Ovary (tissue), 9 donors: ENCODE data around the gene GNE. TPM values are rescaled to one million over a fixed set of nuclear protein-coding genes. Genes with fewer than 3 reads are reported as not detected.
"Not testable (repeated sequence)": the region's sequence is repeated elsewhere in the genome, so short reads cannot be mapped to it uniquely, and the experiment has no call there.

Source experiments
- DNase-seq, 5 donors: peaks; one replicate each; pipeline ENCODE4 v3.0.0-alpha.2; 2019 to 2020
- H3K27ac ChIP-seq, 2 donors: fragments of 200-600 bp; one replicate each; pipeline versions ENCODE4 v1.5.1 to v1.8.0; 2019 to 2022
- H3K27me3 ChIP-seq: fragments of 200-600 bp; one replicate; pipeline ENCODE4 v1.8.0; 2022
- H3K36me3 ChIP-seq: fragments of 200-600 bp; sonication (generic); one replicate; pipeline ENCODE4 v1.5.1; 2019
- H3K4me1 ChIP-seq: one replicate; pipeline ENCODE4 v1.8.1; 2013; ENCODE audit warnings: mild to moderate bottlenecking, moderate library complexity; ENCODE audit not compliant: insufficient read depth
- H3K4me3 ChIP-seq: fragments of 200-600 bp; sonication (generic); one replicate; pipeline ENCODE4 v1.5.1; 2017
- H3K9me3 ChIP-seq, 2 donors: fragments of 200-600 bp in 1 of 2; sonication (generic) in 1 of 2; one replicate each; pipeline versions ENCODE4 v1.5.1 to v1.8.1; 2013 to 2019; ENCODE audit warnings: mild to moderate bottlenecking in 1 of 2, moderate library complexity in 1 of 2
- EP300 ChIP-seq: sonication (generic); formaldehyde crosslinking; IDR thresholded peaks from one replicate; pipeline ENCODE4 v1.6.1; 2017; ENCODE audit warnings: antibody characterized with exemption
- POLR2A ChIP-seq: fragments of 450-650 bp; IDR thresholded peaks from one replicate; pipeline ENCODE4 v1.6.1; 2017; ENCODE audit warnings: antibody characterized with exemption, mild to moderate bottlenecking, moderate library complexity
- WGBS, 3 donors: extraction: QIAGEN DNeasy Blood & Tissue Kit in 1 of 3; methylation state at CpG; one replicate each; pipeline versions ENCODE4 v1.1.5 to v1.1.7; 2013 to 2017; 5-methylcytosine and 5-hydroxymethylcytosine counted together
- intact Hi-C, 4 donors: fragments of 100-400 bp; cut with DNase I; formaldehyde crosslinking; loops; one replicate each; pipeline versions ENCODE4 v1.11.0 to v1.15.1; 2022 to 2023
- polyA plus RNA-seq, 2 donors: library from polyadenylated mRNA; stranded (reverse); fragments of 200-250 nt in 1 of 2; fragments of 350-450 nt in 1 of 2; fragmentation: Illumina TruSeq in 1 of 2; extraction: RNeasy Lipid Tissue Mini Kit (QIAGEN cat#74804) in 1 of 2; gene quantifications; one replicate each; pipeline ENCODE4 v1.2.3, GENCODE V29; 2013 to 2014
- total RNA-seq, 7 donors: library from RNA; depleted of rRNA in 2 of 7; stranded (reverse); fragments of >200 nt in 2 of 7; fragmentation: NEBNext Ultra II Directional in 3 of 7; extraction: Animal tissue kit (Norgen Biotek cat#: 25700) in 3 of 7; gene quantifications; one replicate each; pipeline versions ENCODE4 v1.1.0 to v1.2.4, GENCODE V29; 2016 to 2023
- TF ChIP-seq, protein P1 (sequence below), 3 donors: fragments of 450-650 bp in 2 of 3; fragments of 200-600 bp in 1 of 3; IDR thresholded peaks; one replicate each; pipeline versions ENCODE4 v1.5.1 to v1.8.0; 2016 to 2022; ENCODE audit warnings: antibody characterized with exemption in 3 of 3, mild to moderate bottlenecking in 1 of 3
- donor health status: DM: no; HTN: no; CAD: no; lungs with moderate emphysema.
- donor health status: DM: no; HTN: no; CAD: no.
- donor health status: Bipolar disorder and iron deficiency.
- donor health status: DM: yes; HTN: yes; CAD: no.
- donor health status: DM: no; HTN: no; CAD: no.
- donor health status: DM: yes; HTN: yes; CAD: no.

GNE gene
- total and polyA plus RNA-seq, 9 donors, result 13.0 to 34.1 (median 22.9) TPM

- intact Hi-C loops, result no loop called here
Measured at GRCh38 chr9:36297798-36298197, 39.5 kb upstream of the GNE start.

DNA sequence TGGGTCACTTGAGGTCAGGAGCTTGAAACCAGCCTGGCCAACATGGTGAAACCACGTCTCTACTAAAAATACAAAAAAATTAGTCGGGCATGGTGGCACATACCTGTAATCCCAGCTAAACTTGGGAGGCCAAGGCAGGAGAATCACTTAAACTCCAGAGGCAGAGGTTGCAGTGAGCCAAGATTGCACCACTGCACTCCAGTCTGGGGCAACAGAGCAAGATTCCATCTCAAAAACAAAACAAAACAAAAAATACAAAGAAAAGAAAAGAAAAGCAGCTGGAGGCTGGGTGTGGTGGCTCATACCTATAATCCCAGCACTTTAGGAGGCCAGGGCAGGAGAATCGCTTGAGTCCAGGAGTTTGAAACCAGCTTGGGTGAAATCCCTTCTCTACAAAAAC is 36.7 kb upstream of the GNE start:
- intact Hi-C loops, H3K27me3 ChIP-seq, DNase-seq, H3K36me3 ChIP-seq, H3K9me3 ChIP-seq, H3K4me3 ChIP-seq, H3K4me1 ChIP-seq, H3K27ac ChIP-seq: not testable (repeated sequence)
- 89 to 96% (median 93%) methylated on average over 3 of the region's 3 CpGs for WGBS, 3 donors

More at GRCh38 chr9:36297798-36298197, 39.5 kb upstream of the GNE start:
- WGBS, 3 donors, result 85 to 92% (median 92%) methylated on average over 2 of the region's 2 CpGs
- H3K4me1 ChIP-seq, result no peaks in the 10 kb centered on the region
- TF ChIP-seq POLR2A, result no peak
- no peak for TF ChIP-seq EP300
- TF ChIP-seq, protein P1, sequence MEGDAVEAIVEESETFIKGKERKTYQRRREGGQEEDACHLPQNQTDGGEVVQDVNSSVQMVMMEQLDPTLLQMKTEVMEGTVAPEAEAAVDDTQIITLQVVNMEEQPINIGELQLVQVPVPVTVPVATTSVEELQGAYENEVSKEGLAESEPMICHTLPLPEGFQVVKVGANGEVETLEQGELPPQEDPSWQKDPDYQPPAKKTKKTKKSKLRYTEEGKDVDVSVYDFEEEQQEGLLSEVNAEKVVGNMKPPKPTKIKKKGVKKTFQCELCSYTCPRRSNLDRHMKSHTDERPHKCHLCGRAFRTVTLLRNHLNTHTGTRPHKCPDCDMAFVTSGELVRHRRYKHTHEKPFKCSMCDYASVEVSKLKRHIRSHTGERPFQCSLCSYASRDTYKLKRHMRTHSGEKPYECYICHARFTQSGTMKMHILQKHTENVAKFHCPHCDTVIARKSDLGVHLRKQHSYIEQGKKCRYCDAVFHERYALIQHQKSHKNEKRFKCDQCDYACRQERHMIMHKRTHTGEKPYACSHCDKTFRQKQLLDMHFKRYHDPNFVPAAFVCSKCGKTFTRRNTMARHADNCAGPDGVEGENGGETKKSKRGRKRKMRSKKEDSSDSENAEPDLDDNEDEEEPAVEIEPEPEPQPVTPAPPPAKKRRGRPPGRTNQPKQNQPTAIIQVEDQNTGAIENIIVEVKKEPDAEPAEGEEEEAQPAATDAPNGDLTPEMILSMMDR (IDR thresholded peaks at IDR 0.05), result no peak
- no peak for DNase-seq
- H3K36me3 ChIP-seq, result no peaks in the 10 kb centered on the region
- H3K27me3 ChIP-seq, result no peaks in the 10 kb centered on the region
- H3K27ac ChIP-seq, result no peak overlapping the region
- H3K9me3 ChIP-seq, result no peaks in the 10 kb centered on the region
- no peak overlapping the region for H3K4me3 ChIP-seq

DNA sequence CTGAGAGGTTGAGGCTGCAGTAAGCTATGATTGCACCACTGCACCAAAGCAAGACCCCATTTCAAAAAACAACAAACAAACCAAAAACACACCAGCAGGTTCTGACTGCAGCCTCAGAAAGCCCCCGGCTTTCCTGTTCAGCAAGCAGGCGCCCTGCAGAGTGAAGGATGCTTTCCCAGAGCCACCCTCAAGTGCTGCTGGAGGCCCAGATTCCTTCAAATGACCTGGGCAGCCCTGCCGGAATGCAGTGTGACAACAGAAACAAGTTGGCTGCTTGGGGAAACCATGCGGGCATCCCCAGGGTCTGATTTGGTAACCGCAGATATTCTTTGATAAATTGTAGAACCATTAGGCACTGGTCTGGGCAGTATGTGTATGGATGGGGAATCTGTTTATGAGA is 35.7 kb upstream of the GNE start:
- Histone ChIP-seq H3K27ac (no peak overlapping the region), H3K4me3 (no peak overlapping the region), H3K4me1 (no peaks in the 10 kb centered on the region), H3K36me3 (no peaks in the 10 kb centered on the region), H3K9me3 (no peaks in the 10 kb centered on the region), H3K27me3 (no peaks in the 10 kb centered on the region)
- intact Hi-C loops, result no loop called here
- 87 to 88% (median 87%) methylated on average over 5 of the region's 5 CpGs for WGBS, 3 donors
- no peak for DNase-seq
- TF ChIP-seq, protein P1 (IDR thresholded peaks at IDR 0.05), result no peak
- TF ChIP-seq EP300, result no peak
- TF ChIP-seq POLR2A, result no peak

- intact Hi-C loops, result no loop called here
- no peaks in the 10 kb centered on the region for H3K36me3 ChIP-seq
- no peaks in the 10 kb centered on the region for H3K4me1 ChIP-seq
- no peak overlapping the region for H3K4me3 ChIP-seq
- H3K9me3 ChIP-seq, result no peaks in the 10 kb centered on the region
- DNase-seq, result no peak
- H3K27me3 ChIP-seq, result no peaks in the 10 kb centered on the region
- no peak overlapping the region for H3K27ac ChIP-seq
- 91 to 93% (median 92%) methylated on average over 7 of the region's 7 CpGs for WGBS, 3 donors
- TF ChIP-seq POLR2A (no peak), EP300 (no peak)
- TF ChIP-seq, protein P1 (IDR thresholded peaks at IDR 0.05), result no peak
Measured at GRCh38 chr9:36293171-36293570, 34.9 kb upstream of the GNE start.

DNA sequence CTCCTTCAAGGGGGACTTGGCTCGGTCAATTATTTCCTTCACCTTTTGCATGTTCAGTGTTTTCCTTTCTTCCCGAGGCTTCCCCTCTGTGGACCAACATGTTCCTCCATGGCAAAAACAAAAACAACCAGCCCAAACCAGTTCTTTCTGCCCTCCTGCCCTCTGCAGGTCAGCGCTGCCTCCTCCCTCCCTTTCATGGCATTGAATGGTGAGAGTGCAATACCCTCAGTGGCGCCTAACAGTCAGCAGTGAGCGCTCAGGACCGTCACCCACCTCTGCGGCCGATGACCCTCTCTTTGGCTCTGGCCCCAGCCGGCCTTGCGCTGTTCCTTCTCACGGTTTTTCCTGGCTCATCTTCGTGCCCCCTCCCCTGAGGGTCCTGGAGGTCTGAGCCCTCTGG is 34.4 kb upstream of the GNE start:
- no peak for DNase-seq
- no peak overlapping the region for H3K27ac ChIP-seq
- H3K4me1 ChIP-seq, result no peaks in the 10 kb centered on the region
- H3K9me3 ChIP-seq, result no peaks in the 10 kb centered on the region
- no peaks in the 10 kb centered on the region for H3K27me3 ChIP-seq
- TF ChIP-seq, protein P1 (IDR thresholded peaks at IDR 0.05), result no peak
- TF ChIP-seq POLR2A (no peak), EP300 (no peak)
- H3K36me3 ChIP-seq, result no peaks in the 10 kb centered on the region
- H3K4me3 ChIP-seq, result no peak overlapping the region
- WGBS, 3 donors, result 77 to 83% (median 80%) methylated on average over 12 of the region's 12 CpGs
- intact Hi-C loops, result no loop called here
